RCC 7860 (cell line): ENCODE results near the gene TUT4.

Source experiments
- DNase-seq: peaks from one replicate; pipeline ENCODE4 v3.0.0-alpha.2; 2015; ENCODE audit warnings: low spot score
- FAIRE-seq: peaks from 2 replicates; lab custom pipeline; 2012; peaks lifted over from hg19 to GRCh38; lab: Jason Lieb, UNC

Gene TUT4

GRCh38 chr1:52572387-52572786, 19.5 kb upstream of the TUT4 start:
- DNase-seq (no peak), FAIRE-seq (no peak)

GRCh38 chr1:52571783-52572182, 18.9 kb upstream of the TUT4 start:
- DNase-seq (no peak), FAIRE-seq (no peak)

- FAIRE-seq (no peak), DNase-seq (no peak)
Observed at GRCh38 chr1:52569449-52570210, 16.7 kb upstream of the TUT4 start.

- FAIRE-seq (no peak), DNase-seq (no peak)
Observed at GRCh38 chr1:52567943-52568342, 15.1 kb upstream of the TUT4 start.

GRCh38 chr1:52562766-52563165, 9.9 kb upstream of the TUT4 start:
- FAIRE-seq: no peak
- no peak for DNase-seq

- FAIRE-seq (no peak), DNase-seq (no peak)
Observed at GRCh38 chr1:52559875-52560274, 7.0 kb upstream of the TUT4 start.

GRCh38 chr1:52558941-52559340, 6.0 kb upstream of the TUT4 start:
- DNase-seq: no peak

GRCh38 chr1:52556641-52557360, 3.9 kb upstream of the TUT4 start:
- DNase-seq (no peak), FAIRE-seq (no peak)

More at GRCh38 chr1:52558941-52559340, 6.0 kb upstream of the TUT4 start:
- FAIRE-seq: no peak

GRCh38 chr1:52554756-52555155, 1.9 kb upstream of the TUT4 start:
- no peak for FAIRE-seq
- no peak for DNase-seq

DNA sequence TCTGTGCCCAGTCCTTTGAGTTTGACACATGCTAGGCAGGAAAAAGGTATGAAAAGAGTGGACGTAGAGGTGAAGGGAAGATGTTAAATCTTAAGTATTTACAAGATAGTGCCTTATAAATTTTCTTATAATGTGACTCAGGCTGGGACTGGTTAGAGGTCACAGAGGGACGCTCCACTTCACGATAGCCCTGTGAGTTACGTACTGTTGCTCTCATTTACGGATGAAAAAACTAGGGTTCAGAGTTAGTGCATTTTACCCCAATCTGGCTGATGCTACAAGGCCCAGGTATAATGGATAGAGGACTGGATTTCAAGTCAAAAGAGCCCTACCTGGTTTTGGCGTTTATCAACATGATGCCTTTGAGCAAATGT, 1.4 kb upstream of the TUT4 start:
- DNase-seq (no peak), FAIRE-seq (no peak)

DNA sequence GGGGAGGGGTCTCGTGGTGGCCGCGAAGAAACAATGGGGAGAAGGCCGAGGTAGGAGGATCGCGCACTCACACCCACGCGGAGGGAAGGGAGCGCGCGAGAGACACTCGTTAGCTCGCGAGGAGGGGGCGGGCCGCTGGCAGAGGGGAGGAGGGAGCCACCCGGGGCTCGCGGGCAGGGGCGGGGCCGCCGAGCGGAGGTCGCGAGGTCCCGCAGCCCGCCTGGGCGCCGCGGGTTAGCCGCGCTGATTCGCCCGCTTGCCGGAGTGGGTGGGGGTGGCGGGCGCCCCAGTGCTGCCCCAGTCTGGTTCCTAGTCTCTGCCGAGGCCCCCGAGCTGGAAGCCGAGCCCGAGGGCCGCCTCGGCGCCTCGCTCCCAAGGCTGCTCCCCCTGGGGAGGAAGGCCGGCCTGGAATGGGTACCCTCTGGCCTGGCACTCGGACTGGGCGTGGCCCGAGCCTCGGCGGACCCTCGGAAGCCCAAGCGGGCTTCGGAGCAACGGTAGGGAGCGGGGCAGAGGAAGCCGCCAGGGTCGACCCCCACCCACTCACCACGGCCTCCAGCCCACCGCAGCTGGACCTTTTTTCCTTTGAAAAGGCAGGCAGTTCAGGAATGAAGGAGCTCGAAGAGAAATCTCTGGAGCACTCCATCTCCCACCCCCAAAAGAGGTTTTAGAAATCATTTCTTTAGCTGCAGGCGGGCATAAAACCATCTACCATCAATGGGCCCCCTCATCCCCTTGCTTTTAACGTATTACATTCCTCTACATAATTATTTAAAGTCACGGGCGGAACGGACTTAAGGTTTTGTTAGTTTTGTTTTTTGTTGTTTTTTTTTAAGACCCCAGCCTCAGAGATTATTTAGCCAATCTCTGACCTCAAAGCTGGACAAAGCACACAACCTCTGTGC, 722 bp upstream of the TUT4 start:
- DNase-seq (peak; percentile 69), FAIRE-seq (no peak)

GRCh38 chr1:52552236-52552504, 722 bp downstream of the TUT4 start:
- FAIRE-seq (no peak), DNase-seq (no peak)

GRCh38 chr1:52551507-52552235, 1.2 kb downstream of the TUT4 start:
- FAIRE-seq (no peak), DNase-seq (no peak)

GRCh38 chr1:52550447-52550846, 2.4 kb downstream of the TUT4 start:
- DNase-seq (no peak), FAIRE-seq (no peak)

- DNase-seq: no peak
- no peak for FAIRE-seq
Observed at GRCh38 chr1:52549267-52549666, 3.6 kb downstream of the TUT4 start.

- DNase-seq (no peak), FAIRE-seq (no peak)
Observed at GRCh38 chr1:52546852-52547251, 6.0 kb downstream of the TUT4 start.

DNA sequence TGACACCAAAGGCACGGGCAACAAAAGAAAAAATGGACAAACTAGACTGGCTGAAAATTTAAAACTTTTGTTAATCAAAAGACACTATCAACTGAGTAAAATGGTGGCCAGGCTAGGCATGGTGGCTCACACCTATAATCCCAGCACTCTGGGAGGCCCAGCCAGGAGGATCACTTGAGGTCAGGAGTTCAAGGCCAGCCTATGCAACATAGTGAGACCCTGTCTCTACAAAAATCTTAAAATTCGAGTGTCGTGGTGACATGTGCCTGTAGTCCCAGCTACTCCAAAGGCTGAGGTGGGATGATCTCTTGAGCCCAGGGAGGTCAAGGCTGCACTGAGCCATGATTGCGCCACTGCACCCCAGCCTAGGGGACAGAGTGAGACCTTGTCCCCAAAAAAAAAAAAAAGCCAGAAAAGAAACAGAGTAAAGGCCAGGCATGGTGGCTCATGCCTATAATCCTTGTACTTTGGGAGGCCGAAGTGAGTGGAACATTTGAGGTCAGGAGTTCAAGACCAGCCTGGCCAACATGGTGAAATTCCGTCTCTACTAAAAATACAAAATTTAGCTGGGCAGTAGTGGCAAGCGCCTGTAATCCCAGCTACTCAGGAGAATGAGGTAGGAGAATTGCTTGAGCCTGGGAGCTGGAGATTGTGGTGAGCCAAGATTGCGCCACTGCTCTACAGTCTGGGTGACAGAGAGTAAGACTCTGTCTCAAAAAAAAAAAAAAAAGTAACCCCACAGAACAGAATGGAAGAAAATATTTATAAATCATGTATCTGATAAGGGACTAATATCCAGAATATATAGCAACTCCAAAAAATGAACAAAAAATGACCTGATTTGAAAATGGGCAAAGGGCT, 8.0 kb downstream of the TUT4 start:
- FAIRE-seq: no peak
- no peak for DNase-seq

- FAIRE-seq (no peak), DNase-seq (no peak)
Observed at GRCh38 chr1:52542085-52542688, 10.7 kb downstream of the TUT4 start.

DNA sequence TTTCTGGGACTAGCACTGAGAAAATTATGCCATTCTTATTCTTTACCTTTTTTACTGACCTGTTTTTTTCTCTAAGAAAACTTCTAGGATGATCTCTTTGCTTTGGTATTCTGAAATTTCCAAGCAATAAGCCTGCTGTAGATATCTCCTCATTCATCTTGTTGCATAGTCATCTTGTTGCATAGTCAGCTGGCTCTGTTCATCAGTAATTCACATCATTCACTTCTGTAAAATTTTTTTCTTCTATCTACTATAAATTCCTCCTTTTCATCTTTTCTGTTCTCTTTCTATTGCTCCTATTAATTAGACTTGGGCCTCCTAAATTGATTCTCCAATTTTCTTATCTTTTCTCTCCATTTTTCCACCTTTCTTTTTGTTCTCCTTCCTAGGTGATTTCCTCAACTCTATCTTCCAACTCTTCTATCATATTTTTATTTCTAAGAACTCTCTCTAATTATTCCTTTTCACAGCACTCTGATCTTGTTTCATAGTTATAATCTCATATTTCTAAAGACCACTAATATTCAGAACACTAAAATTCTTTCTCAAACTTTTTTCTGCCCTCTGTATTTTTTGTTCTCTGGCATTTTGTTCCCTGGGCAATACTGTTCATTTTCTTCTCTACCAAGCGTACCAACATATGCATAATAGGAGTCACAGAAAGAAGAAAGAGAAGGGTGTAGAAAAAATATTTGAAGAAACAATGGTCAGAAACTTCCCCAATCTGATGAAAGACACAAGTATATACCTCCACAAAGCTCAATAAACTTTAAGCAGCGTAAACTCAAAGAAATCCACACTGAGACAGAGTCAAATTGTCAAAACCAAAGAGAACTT, 17.7 kb downstream of the TUT4 start:
- no peak for FAIRE-seq

More for the DNA sequence above, 17.7 kb downstream of the TUT4 start:
- no peak for DNase-seq
